ENCODE results near the gene PACRG.

- TF ChIP-seq GATA3 (IDR thresholded peaks at IDR 0.05; ENCODE audit: low read depth, low read length) (no peak), GATA2 (IDR thresholded peaks at IDR 0.05; ENCODE audit: low read depth, low read length) (no peak)
These were observed 636.9 kb downstream of the PACRG start for GRCh38 chr6:163364641-163365040.
